ENCODE results near the gene MED27. TPM values are rescaled to one million over a fixed set of nuclear protein-coding genes. Genes with fewer than 3 reads are reported as not detected.

MED27 gene
- total and polyA plus RNA-seq, 9 of the 15 experiments (the other 6 are each of a cell fraction or from before 2014, with no cell fraction given): 24.4 to 91.0 (median 36.1) TPM

DNA sequence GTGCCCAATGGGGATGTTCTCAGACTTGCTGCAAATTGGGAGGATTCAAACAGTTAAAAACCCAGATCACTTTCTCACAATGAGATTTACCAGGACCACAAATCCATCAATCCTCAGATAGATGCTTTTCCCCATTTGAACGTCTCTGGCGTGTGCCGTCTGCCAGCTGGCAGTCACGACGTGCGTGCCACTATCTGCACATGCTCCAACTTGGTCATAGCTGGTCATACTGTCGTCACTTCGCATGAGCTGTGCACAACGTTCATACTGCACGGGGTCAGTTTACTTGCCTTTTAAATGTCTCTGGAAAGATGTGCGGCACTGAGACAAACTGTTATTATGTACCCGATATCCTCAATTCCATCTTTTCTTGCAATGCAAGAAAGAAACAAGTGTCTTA is 221.5 kb downstream of the MED27 start:
- 40% methylated on average over 12 of the region's 12 CpGs for WGBS (ENCODE audit: insufficient coverage, low coverage, missing lambda C conversion rate)
- H3K27me3 ChIP-seq (ENCODE audit: control insufficient read depth in 2 of 2, insufficient read depth in 2 of 2, low read length in 2 of 2): peaks cover 10 to 15% of the 10 kb centered on the region in 2 experiments; a peak in 3 of 5 replicates
- no peak overlapping the region for H3K4me3 ChIP-seq
- FAIRE-seq (no peak), ATAC-seq (no peak), DNase-seq (ENCODE audit: extremely low read depth in 1 of 4, low spot score in 3 of 4) (no peak)
- H3K79me2 ChIP-seq (ENCODE audit: control insufficient read depth, insufficient read depth, low read length): no peaks in the 10 kb centered on the region
- CTCF ChIA-PET (ENCODE audit: low intra/inter-chr PET ratio): no interaction called here
- POLR2A ChIA-PET: no interaction called here
- H2AFZ ChIP-seq (ENCODE audit: low read depth, low read length): no peak overlapping the region
- no peak overlapping the region for H3K9ac ChIP-seq (ENCODE audit: insufficient read depth in 1 of 2, low read depth in 2 of 2, low read length in 2 of 2)
- TF ChIP-seq ZNF143 (CRISPR knock-in tag; IDR thresholded peaks at IDR 0.05) (no peak), DMBX1 (CRISPR knock-in tag; IDR thresholded peaks at IDR 0.05; ENCODE audit: borderline replicate concordance) (no peak), TBL1XR1 (IDR thresholded peaks at IDR 0.05; ENCODE audit: low read length in 2 of 2) (no peak), CC2D1A (IDR thresholded peaks at IDR 0.05) (no peak), TCF7L2 (IDR thresholded peaks at IDR 0.05; ENCODE audit: low read depth, low read length) (no peak), FOXJ3 (CRISPR knock-in tag; IDR thresholded peaks at IDR 0.05) (no peak), TAF9B (IDR thresholded peaks at IDR 0.05; ENCODE audit: partially characterized antibody) (no peak)
- no peak overlapping the region for H3K27ac ChIP-seq (ENCODE audit: extremely low read depth, low read depth, low read length)
- H3K4me1 ChIP-seq (replicated peaks in 1 of 2; ENCODE audit: control insufficient read depth in 2 of 2, insufficient read depth in 2 of 2, low read length in 2 of 2): peaks cover 0 to 7% of the 10 kb centered on the region in 2 experiments; a peak in 1 of 5 replicates
- H3K4me2 ChIP-seq (ENCODE audit: insufficient read depth, low read length): no peak overlapping the region
- in situ Hi-C loops (cut with MboI): no loop called here
- intact Hi-C loops (cut with micrococcal nuclease): no loop called here
- 0 out of 2 replicates have a peak, but pooled peaks cover 4% of the 10 kb centered on the region for H4K20me1 ChIP-seq (replicated peaks; ENCODE audit: control insufficient read depth, insufficient read depth, low read length)
- no peaks in the 10 kb centered on the region for H3K9me3 ChIP-seq (replicated peaks; ENCODE audit: control insufficient read depth, insufficient read depth, low read depth, low read length)
- BruUV-seq (replicated peaks): no TSS peak
- peaks cover 10% of the 10 kb centered on the region; the same call in 2 of the 3 replicates for H3K36me3 ChIP-seq (ENCODE audit: control insufficient read depth, insufficient read depth, low read length)
- H3K9me1 ChIP-seq (ENCODE audit: control insufficient read depth, insufficient read depth, low read length): no peaks in the 10 kb centered on the region

Data from K562 (cell line).